ENCODE data around the gene CNOT2.

DNA sequence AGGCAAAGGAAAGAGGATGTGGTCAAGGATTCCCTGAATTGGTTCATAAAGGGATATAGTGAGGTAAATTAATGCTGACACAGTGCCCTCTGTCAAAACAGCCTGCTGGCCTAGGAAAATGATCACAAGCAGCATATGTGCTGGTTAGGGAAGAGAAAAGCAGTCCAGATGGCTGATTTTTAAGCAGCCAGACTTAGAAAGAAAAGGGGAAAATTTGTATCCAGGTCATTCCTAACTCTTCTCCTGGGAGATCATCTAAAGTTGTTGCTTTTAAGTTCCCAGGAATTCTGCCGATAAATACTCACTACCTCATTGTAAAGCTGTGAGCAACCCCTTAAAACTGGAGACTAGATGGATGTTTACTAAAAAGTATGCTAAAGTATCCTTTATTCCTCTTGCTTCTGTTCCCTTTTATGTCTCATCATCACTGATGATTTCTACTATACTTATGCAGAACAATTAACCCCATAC, 46.4 kb upstream of the CNOT2 start:
- TF ChIP-seq, protein P1, sequence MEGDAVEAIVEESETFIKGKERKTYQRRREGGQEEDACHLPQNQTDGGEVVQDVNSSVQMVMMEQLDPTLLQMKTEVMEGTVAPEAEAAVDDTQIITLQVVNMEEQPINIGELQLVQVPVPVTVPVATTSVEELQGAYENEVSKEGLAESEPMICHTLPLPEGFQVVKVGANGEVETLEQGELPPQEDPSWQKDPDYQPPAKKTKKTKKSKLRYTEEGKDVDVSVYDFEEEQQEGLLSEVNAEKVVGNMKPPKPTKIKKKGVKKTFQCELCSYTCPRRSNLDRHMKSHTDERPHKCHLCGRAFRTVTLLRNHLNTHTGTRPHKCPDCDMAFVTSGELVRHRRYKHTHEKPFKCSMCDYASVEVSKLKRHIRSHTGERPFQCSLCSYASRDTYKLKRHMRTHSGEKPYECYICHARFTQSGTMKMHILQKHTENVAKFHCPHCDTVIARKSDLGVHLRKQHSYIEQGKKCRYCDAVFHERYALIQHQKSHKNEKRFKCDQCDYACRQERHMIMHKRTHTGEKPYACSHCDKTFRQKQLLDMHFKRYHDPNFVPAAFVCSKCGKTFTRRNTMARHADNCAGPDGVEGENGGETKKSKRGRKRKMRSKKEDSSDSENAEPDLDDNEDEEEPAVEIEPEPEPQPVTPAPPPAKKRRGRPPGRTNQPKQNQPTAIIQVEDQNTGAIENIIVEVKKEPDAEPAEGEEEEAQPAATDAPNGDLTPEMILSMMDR (IDR thresholded peaks at IDR 0.05): no peak
- no peak for TF ChIP-seq POLR2A (IDR thresholded peaks at IDR 0.05)
